GM12873 (cell line): ENCODE measurements around the gene MTCL3.

Experiments used
- CTCF ChIP-seq: IDR thresholded peaks from 2 replicates; pipeline ENCODE4 v1.5.1; 2012; ENCODE audit warnings: low read depth, mild to moderate bottlenecking, moderate library complexity, low read length, control low read depth; ENCODE audit not compliant: insufficient read depth; ENCODE audit errors: missing control alignments

The MTCL3 gene

DNA sequence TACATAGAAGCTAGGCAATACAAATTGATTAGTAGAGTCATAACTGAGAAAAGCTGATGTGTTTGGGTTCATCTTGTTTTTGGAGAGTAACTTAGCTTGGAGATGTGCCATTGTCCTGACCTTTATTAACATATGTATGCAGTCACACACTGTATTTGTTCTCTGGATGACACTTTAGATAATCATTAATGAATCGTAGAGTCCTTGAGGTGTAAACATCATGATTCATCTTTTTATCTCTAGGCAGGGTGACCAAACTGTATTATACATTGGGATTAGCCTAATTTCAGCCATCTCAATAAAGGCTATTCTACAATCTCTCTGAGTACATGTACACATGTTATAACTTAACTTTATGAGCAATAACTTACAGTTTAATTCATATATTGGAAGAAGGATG is 3.6 kb upstream of the MTCL3 start:
- no peak for TF ChIP-seq CTCF

DNA sequence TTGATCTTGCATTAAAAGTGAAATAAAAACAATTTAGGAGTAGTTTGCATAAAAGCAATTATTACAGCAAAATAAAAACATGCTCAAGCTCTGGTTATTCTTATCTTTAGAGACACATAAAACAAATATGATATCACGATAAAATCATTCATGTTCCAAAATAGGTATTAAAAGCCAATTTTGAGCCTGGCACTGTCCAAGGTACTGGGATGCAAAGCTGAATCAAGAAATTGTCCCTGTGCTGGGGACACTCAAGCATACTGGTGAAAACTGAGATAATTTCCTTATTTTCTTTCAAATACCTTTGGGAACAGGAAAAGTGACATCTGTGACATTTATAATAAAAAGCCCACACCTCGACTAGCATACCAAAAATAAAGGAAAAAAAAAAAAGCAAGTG is 931 bp upstream of the MTCL3 start:
- no peak for TF ChIP-seq CTCF

GRCh38 chr6:127519469-127519785 is 292 bp upstream of the MTCL3 start:
- no peak for TF ChIP-seq CTCF

- TF ChIP-seq CTCF: no peak
Measured at GRCh38 chr6:127518191-127518709, 885 bp downstream of the MTCL3 start.

GRCh38 chr6:127517693-127518092 is 1.4 kb downstream of the MTCL3 start:
- no peak for TF ChIP-seq CTCF

- TF ChIP-seq CTCF: peak; percentile 87
Measured at GRCh38 chr6:127516662-127517273, 2.4 kb downstream of the MTCL3 start.

- no peak for TF ChIP-seq CTCF
Measured at GRCh38 chr6:127515794-127516661, 3.1 kb downstream of the MTCL3 start.
